GM21423 (cell line): ENCODE measurements around the gene DNASE1L2.
"Not testable (repeated sequence)": the region's sequence is repeated elsewhere in the genome, so short reads cannot be mapped to it uniquely, and the experiment has no call there.

ENCODE experiments used
- ATAC-seq: cut with Tn5 transposase; IDR thresholded peaks from one replicate; pipeline ENCODE4 v1.9.1; 2021; ENCODE audit warnings: mild to moderate bottlenecking, moderate library complexity; ENCODE audit not compliant: unreplicated experiment

The DNASE1L2 gene

DNA sequence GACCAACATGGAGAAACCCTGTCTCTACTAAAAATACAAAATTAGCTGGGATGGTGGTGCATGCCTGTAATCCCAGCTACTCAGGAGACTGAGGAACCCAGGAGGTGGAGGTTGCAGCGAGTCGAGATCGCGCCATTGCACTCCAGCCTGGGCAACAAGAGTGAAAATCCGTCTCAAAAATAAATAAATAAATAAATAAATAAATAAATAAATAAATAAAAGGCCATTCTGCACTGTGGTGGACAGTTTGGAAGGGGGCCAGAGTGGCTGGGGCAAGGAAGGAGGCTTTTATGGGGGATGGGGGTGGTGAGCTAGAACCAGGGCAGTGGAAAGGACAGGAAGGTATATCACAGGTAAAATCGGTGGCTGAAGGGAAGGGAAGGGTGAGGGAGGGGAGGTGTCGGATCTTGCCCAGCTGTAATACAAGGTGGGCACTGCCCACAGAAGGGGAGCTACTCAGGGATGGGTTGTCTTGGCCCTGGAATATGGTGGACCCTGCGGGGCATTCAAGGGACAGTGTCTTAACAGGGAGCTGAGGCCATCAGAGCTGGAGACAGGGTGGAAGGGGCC lies 33.0 kb upstream of the DNASE1L2 start:
- ATAC-seq, result not testable (repeated sequence)

GRCh38 chr16:2204416-2205103 lies 31.7 kb upstream of the DNASE1L2 start:
- ATAC-seq, result no peak

- peak; percentile 75 for ATAC-seq
Measured at GRCh38 chr16:2205104-2205966, 30.9 kb upstream of the DNASE1L2 start, which contains the start of gene MLST8. Gene MLST8 (plus strand): TSS chr16:2205454. CDS start chr16:2206086, 632 bp downstream.

DNA sequence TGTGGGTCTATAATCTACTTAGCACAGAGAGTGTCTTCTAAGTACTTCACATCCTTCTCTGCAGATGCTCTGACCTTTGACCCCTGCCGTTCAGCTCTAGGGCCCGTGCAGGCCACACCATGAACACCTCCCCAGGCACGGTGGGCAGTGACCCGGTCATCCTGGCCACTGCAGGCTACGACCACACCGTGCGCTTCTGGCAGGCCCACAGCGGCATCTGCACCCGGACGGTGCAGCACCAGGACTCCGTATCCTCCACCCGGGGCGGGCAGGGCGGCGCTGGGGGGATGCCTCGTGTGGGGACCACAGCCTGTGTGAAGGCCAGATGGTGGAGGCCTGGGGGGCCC lies 30.3 kb upstream of the DNASE1L2 start:
- ATAC-seq, result peak; percentile 8

DNA sequence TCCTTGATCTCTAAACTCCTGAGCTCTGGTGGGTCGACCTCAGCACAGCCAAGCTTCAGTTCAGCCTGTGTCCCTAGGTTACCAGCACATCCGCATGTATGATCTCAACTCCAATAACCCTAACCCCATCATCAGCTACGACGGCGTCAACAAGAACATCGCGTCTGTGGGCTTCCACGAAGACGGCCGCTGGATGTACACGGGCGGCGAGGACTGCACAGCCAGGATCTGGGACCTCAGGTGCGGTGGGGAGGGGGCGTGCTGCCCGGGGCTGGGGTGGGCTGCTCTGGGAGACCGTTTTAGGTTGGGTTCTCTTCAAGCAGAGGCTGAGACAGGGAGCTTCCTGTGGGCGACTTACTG lies 29.8 kb upstream of the DNASE1L2 start:
- ATAC-seq, result no peak

DNA sequence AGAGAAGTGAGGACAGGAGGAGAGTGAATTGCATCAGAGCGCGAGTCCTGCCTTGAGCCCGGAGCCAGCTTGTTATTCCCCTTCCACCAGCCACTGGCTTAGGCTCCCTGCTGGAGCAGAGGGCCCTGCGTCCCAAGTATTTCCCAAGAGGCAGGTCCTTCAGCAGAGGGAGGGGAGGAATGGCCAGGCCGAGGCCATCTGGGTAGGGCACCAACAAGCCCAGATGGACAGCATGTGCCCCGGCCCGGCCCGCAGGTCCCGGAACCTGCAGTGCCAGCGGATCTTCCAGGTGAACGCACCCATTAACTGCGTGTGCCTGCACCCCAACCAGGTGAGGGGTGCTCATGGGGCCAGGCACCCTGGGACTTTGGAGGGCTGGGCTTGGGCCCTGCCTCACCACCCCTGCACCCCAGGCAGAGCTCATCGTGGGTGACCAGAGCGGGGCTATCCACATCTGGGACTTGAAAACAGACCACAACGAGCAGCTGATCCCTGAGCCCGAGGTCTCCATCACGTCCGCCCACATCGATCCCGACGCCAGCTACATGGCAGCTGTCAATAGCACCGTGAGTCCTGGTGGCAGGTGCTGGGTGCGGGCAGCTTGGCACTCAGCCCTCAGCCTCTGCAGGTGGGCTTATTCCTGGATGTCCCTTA lies 29.3 kb upstream of the DNASE1L2 start:
- ATAC-seq, result no peak

GRCh38 chr16:2207872-2208271 lies 28.4 kb upstream of the DNASE1L2 start:
- no peak for ATAC-seq

- ATAC-seq, result no peak
Measured at GRCh38 chr16:2208308-2208707, 27.9 kb upstream of the DNASE1L2 start.

- no peak for ATAC-seq
Measured at GRCh38 chr16:2208772-2209171, 27.5 kb upstream of the DNASE1L2 start.

GRCh38 chr16:2209258-2210008 lies 26.8 kb upstream of the DNASE1L2 start:
- ATAC-seq, result no peak

DNA sequence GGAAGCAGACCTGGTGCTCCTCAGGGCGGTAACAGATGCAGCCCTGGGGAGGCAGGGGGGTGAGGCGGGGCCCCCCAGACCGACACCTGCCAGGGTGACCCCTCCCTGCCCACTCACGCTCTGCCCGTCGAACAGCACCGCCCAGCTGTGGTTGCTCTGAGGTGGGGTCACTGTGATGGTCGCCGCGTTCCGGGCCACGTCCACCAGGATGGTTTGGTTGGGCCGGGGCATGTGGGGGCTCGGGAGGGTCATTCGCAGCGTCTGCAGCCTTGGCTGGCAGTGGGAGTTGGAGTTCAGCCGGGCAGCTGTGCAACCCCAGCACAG lies 26.3 kb upstream of the DNASE1L2 start:
- ATAC-seq, result no peak

DNA sequence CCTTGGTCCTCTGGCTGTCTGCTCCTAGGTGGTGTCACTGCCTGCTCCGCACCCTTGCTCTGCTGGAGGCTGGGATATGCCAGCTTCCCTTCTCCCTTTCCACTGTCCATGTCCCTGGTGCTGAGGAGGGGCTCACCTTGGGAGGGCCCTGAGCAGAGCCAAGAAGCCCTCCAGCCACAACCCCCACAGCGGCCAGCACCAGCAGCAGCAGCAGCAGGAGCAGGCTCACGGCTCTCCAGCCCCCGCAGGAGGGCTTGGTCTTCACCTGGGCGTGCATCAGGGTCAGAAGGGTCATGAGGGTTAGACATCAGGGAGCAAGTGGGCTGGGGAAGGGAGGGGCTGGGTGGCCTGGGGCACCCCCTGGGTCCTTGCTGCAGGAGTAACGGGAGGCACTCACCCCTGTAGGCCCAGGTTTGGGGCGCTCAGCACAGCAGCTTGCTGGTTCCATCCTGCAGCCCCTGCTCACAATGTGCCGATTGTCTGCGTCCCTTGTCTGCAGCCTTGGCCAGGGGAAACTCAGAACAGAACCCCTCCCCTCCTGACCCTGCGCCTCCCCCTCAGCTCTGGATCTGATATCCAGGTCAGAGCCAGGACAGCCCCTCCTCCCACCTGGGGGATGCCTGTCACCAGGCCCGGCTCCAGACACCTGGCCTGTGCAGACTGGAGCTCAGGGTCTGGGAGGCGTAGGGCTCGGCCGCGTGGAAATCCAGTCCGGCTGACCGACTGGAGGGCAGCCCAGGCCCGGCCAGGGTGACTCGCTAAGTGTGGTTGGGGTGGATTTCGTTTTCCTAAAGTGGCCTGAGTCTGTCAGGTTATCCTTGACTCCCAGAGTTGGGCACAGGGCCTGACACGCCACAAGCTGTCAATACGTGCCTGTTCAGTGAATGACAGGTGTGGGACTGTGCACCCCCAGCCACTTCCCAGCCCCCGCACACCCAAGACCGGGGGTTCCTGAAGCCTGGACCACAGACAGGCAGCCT lies 25.6 kb upstream of the DNASE1L2 start, which contains the start of gene BRICD5:
Gene BRICD5, minus strand, starts transcription at position 478 of the 980 bp plus-strand sequence. Its CDS starts 30 bp downstream, at position 448.
- ATAC-seq, result no peak

- no peak for ATAC-seq
Measured at GRCh38 chr16:2211923-2212347, 24.3 kb upstream of the DNASE1L2 start.

GRCh38 chr16:2212362-2213324 lies 23.6 kb upstream of the DNASE1L2 start:
- ATAC-seq, result no peak

DNA sequence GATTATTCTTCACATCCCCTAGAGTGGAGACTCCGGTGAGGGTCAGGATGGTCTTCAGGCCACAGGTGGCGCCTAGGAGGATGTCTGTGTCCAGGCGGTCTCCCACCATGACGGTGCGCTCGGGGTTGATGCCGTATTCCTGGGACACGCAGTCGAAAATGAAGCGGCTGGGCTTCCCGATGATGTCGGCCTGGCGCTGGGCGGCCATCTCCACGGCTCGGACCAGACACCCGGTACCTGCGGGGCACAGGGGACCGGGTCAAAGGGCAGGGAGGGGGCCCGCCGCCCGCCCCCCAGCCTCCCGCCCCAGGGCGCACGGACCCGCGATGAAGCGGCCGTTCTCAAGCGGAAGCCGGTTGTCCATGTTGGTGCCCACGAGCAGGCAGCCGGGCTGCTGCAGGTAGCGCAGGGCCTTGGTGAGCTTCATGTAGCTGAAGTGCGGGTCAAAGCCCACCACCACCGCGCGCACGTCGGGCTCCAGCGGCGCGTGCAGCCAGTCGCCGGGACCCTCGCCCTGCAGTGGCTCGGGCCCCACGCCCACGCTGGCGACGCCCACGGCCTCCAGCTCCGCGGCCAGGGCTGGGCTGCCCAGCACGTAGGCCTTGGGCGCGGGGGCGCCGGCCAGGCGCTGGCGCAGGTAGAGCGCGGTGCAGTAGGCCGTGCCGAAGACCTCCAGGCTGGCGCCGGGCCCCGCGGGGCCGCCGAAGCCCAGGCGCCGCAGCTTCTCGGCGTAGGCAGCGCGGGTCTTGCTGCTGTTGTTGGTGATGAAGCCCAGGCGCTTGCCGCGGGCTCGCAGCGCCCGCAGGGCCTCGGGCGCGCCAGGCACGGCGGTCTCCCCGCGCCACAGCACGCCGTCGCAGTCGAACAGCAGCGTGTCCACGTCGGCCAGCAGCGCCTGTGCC lies 22.2 kb upstream of the DNASE1L2 start:
- ATAC-seq, result peak; percentile 5

- ATAC-seq, result peak; percentile 81
Measured at GRCh38 chr16:2214719-2214968, 21.6 kb upstream of the DNASE1L2 start, which contains the start of gene PGP. Gene PGP (minus strand): TSS chr16:2214840. CDS start chr16:2214777, 63 bp downstream.

DNA sequence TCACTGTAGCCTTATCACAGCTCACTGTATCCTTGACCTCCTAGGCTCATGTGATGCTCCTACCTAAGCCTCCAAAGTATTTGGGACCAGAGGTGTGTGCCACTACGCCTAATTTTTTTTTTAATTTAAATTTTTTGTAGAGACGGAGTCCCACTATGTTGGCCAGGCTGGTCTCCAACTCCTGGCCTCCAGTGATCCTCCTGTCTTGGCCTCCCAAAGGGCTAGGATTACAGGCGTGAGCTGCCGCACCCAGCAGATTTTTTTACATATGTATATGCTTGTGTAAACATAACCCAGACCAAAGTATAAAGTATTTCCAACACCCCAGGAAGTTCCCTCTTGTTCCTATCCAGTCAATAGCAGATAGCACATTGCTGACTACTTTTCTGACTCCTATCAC lies 19.9 kb upstream of the DNASE1L2 start:
- no peak for ATAC-seq
